ENCODE measurements around the gene PREX1.

GRCh38 chr20:48829940-48830339, 2.1 kb upstream of the PREX1 start:
- no peak for TF ChIP-seq EZH2 (IDR thresholded peaks at IDR 0.05; ENCODE audit: low read length)
- TF ChIP-seq CTCF (optimal IDR thresholded peaks at IDR 0.05 in 1 of 3, IDR thresholded peaks at IDR 0.05 in 1 of 3, conservative IDR thresholded peaks at IDR 0.05 in 1 of 3; ENCODE audit: extremely low read depth in 1 of 3, insufficient read depth in 2 of 3, low read length in 3 of 3), result no peak
